Measurements from ENCODE around the gene PLA2G3. TPM values are rescaled to one million over a fixed set of nuclear protein-coding genes. Genes with fewer than 3 reads are reported as not detected.

Gene PLA2G3
- polyA plus RNA-seq, 4 donors = 0.01 to 4.2 TPM; not detected in 2

DNA sequence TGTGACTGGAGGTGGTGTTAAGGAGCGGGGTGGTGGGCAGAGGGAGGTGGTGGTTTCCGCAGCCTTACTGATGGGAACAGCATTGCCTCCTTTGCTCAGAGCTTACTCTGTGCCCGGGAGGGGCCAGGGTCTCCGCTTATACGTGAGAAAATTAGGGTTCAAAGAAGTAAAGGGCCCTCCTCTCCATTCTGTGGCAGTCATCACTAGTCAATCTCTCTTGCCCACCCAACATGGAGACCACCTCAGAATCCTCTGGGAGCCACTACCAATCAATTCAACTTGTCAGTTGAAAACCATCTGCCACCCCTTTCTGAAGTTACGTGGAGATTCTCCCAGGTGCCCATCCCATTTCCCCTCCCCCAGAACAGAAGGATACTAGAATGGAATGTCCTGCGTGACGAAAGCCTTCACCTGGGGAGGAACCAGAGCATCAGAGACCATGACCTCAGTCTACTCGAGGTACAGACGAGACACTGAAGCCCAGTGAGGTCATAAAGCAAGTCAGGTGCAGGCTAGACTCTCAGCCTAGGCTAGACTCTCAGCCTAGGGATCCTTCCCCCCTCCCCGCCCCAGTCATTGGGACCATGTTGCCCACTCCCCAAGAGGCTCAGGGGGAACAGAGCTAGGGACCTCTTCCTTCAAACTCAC is 34.9 kb downstream of the PLA2G3 start:
- DNase-seq = no peak
- H3K4me1 ChIP-seq (ENCODE audit: control insufficient read depth in 3 of 3, insufficient read depth in 2 of 3, low read depth in 1 of 3, low read length in 2 of 3) = peaks cover 0 to 21% (median 0%) of the 10 kb centered on the region in 3 donors
- 70 to 80% (median 72%) methylated on average over 11 of the region's 11 CpGs for WGBS, 3 donors

DNA sequence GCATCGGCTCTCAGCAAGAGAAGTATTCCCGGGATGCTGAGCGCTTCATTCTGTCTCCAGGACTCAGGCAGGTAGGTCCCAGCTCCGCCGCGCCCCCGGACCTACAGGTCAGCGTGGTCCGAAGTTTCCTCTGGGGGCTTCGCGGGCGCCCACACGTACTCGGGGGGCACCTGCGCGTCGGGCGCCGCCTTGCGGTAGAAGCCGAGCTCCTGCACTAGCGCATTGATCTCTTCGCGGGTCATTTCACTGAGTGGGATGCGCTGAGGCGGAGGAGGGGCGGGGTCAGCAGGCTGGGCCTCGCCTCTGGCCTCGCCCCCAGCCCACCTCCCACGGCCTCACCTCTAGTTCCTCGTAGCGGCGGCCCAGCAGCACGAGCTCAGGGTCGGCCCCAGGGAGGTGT is 35.4 kb downstream of the PLA2G3 start:
- Histone ChIP-seq H3K4me1 (ENCODE audit: control insufficient read depth in 3 of 3, insufficient read depth in 2 of 3, low read depth in 1 of 3, low read length in 2 of 3) (peaks cover 0 to 21% (median 0%) of the 10 kb centered on the region in 3 donors), H3K27ac (ENCODE audit: low read depth in 1 of 3, low read length in 2 of 3) (peak overlapping the region in 1 of 3 donors; percentile 95), H3K9me3 (ENCODE audit: control insufficient read depth in 2 of 2, insufficient read depth in 1 of 2, low read depth in 1 of 2, low read length in 1 of 2) (no peaks in the 10 kb centered on the region), H3K36me3 (ENCODE audit: control insufficient read depth in 3 of 3, insufficient read depth in 2 of 3, low read depth in 1 of 3, low read length in 3 of 3) (peaks cover 1 to 60% (median 11%) of the 10 kb centered on the region in 3 donors), H3K27me3 (ENCODE audit: control insufficient read depth in 3 of 3, insufficient read depth in 3 of 3, low read length in 3 of 3) (no peaks in the 10 kb centered on the region), H3K4me3 (ENCODE audit: low read depth in 1 of 3, low read length in 3 of 3) (no peak overlapping the region)
- 48 to 79% (median 61%) methylated on average over 32 to 35 of the region's 35 CpGs for WGBS, 3 donors
- FAIRE-seq (no peak), DNase-seq (peak in 1 of 2 donors; percentile 57)

More for the DNA sequence above, 34.9 kb downstream of the PLA2G3 start:
- Histone ChIP-seq H3K27ac (ENCODE audit: low read depth in 1 of 3, low read length in 2 of 3) (peak overlapping the region in 2 of 3 donors; percentile 86 to 95), H3K4me3 (ENCODE audit: low read depth in 1 of 3, low read length in 3 of 3) (no peak overlapping the region), H3K9me3 (ENCODE audit: control insufficient read depth in 2 of 2, insufficient read depth in 1 of 2, low read depth in 1 of 2, low read length in 1 of 2) (no peaks in the 10 kb centered on the region), H3K36me3 (ENCODE audit: control insufficient read depth in 3 of 3, insufficient read depth in 2 of 3, low read depth in 1 of 3, low read length in 3 of 3) (peaks cover 0 to 54% (median 8%) of the 10 kb centered on the region in 3 donors), H3K27me3 (ENCODE audit: control insufficient read depth in 3 of 3, insufficient read depth in 3 of 3, low read length in 3 of 3) (no peaks in the 10 kb centered on the region)
- FAIRE-seq = no peak

DNA sequence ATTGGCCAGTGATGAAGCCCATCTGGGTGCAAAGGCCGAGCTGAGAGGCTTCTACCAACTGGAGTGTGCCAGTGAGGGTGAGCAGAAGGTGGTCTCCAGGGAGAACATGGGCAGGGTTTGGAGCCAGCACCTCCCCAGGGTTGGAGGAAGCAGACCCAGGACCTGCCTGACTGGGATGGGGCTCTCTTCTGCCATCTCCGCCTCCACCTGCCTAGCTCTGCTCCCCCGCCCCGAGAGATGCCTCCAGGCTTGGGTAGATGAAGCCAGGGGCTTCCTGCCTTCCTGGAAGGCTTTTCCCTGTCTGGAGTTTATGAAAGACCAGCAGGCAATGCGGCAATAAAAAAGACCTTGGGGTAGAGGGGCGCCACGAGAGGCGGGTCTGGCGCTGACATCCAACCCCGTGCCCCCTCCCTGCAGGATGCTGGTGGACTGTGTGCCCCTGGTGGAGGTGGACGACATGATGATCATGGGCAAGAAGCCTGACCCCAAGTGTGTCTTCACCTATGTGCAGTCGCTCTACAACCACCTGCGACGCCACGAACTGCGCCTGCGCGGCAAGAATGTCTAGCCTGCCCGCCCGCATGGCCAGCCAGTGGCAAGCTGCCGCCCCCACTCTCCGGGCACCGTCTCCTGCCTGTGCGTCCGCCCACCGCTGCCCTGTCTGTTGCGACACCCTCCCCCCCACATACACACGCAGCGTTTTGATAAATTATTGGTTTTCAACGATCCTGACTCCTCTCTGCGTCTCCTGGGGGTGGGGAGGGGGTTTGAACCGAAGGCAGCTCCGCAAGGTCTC is 36.2 kb downstream of the PLA2G3 start:
- FAIRE-seq (no peak), DNase-seq (no peak)
- Histone ChIP-seq H3K36me3 (ENCODE audit: control insufficient read depth in 3 of 3, insufficient read depth in 2 of 3, low read depth in 1 of 3, low read length in 3 of 3) (peaks cover 2 to 67% (median 16%) of the 10 kb centered on the region in 3 donors), H3K27me3 (ENCODE audit: control insufficient read depth in 3 of 3, insufficient read depth in 3 of 3, low read length in 3 of 3) (no peaks in the 10 kb centered on the region), H3K9me3 (ENCODE audit: control insufficient read depth in 2 of 2, insufficient read depth in 1 of 2, low read depth in 1 of 2, low read length in 1 of 2) (no peaks in the 10 kb centered on the region), H3K4me3 (ENCODE audit: low read depth in 1 of 3, low read length in 3 of 3) (no peak overlapping the region), H3K27ac (ENCODE audit: low read depth in 1 of 3, low read length in 2 of 3) (peak overlapping the region in 2 of 3 donors; percentile 65 to 69), H3K4me1 (ENCODE audit: control insufficient read depth in 3 of 3, insufficient read depth in 2 of 3, low read depth in 1 of 3, low read length in 2 of 3) (peaks cover 0 to 21% (median 0%) of the 10 kb centered on the region in 3 donors)
- WGBS, 3 donors = 77 to 83% (median 82%) methylated on average over 33 of the region's 33 CpGs

DNA sequence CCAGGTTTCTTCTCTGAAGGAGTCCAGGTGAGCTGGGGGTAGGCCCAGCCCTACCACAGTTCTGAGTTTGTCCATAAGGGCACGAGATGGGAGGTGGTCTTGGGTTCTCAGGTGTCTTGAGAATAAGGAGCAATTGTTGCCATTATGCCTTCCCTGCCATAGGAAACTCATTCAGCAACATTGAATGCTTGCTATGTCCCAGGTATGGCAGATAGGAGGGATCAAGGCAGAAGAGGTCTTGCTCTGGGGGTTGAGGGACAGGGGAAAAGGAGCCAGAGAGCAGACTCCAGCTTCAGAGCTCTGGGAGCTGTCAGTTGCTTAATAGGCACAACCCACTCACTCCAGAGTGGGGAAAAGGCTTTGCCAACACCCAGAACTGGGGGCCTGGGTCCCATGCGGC is 37.2 kb downstream of the PLA2G3 start:
- H3K9me3 ChIP-seq (ENCODE audit: control insufficient read depth in 2 of 2, insufficient read depth in 1 of 2, low read depth in 1 of 2, low read length in 1 of 2) = no peaks in the 10 kb centered on the region
- H3K36me3 ChIP-seq (ENCODE audit: control insufficient read depth in 3 of 3, insufficient read depth in 2 of 3, low read depth in 1 of 3, low read length in 3 of 3) = peaks cover 2 to 77% (median 18%) of the 10 kb centered on the region in 3 donors
- no peaks in the 10 kb centered on the region for H3K27me3 ChIP-seq (ENCODE audit: control insufficient read depth in 3 of 3, insufficient read depth in 3 of 3, low read length in 3 of 3)
- H3K4me1 ChIP-seq (ENCODE audit: control insufficient read depth in 3 of 3, insufficient read depth in 2 of 3, low read depth in 1 of 3, low read length in 2 of 3) = peaks cover 0 to 25% (median 0%) of the 10 kb centered on the region in 3 donors
- 77 to 83% (median 80%) methylated on average over 2 of the region's 2 CpGs for WGBS, 3 donors
- FAIRE-seq (no peak), DNase-seq (no peak)
- H3K27ac ChIP-seq (ENCODE audit: low read depth in 1 of 3, low read length in 2 of 3) = peak overlapping the region in 2 of 3 donors; percentile 65 to 69
- H3K4me3 ChIP-seq (ENCODE audit: low read depth in 1 of 3, low read length in 3 of 3) = no peak overlapping the region

DNA sequence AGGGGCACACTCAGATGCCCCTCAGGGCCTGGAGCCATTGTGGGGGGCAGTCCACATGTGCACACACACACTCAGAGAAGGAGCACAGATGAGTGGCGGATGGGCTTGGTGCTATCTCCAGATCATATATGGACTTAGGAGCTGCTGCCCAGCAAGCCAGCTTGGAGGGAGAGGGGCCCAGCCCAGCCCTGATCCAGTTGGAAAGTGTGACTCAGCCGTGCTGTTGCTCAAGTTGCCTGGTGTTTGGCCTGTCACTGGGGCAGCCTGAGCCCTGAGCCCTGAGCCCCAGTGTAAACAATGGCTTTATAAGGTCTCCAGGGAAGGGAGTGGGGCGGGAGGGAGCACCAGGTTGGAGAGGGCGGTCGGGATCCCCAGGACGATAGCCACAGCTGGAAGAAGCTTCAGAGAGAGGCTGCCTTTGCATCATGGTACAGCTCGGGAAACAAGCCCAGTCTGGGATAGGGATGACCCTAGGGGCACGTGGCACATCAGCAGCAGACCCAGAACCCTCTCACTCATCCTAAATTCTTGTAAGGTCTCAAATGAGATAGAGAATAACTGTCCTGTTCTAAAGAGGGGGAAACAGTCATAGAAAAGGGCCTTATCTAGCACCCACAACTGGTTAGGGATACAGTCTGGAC is 37.7 kb downstream of the PLA2G3 start:
- Histone ChIP-seq H3K36me3 (ENCODE audit: control insufficient read depth in 3 of 3, insufficient read depth in 2 of 3, low read depth in 1 of 3, low read length in 3 of 3) (peaks cover 2 to 83% (median 18%) of the 10 kb centered on the region in 3 donors), H3K9me3 (ENCODE audit: control insufficient read depth in 2 of 2, insufficient read depth in 1 of 2, low read depth in 1 of 2, low read length in 1 of 2) (no peaks in the 10 kb centered on the region), H3K4me3 (ENCODE audit: low read depth in 1 of 3, low read length in 3 of 3) (no peak overlapping the region), H3K4me1 (ENCODE audit: control insufficient read depth in 3 of 3, insufficient read depth in 2 of 3, low read depth in 1 of 3, low read length in 2 of 3) (peaks cover 0 to 24% (median 0%) of the 10 kb centered on the region in 3 donors), H3K27ac (ENCODE audit: low read depth in 1 of 3, low read length in 2 of 3) (peak overlapping the region in 2 of 3 donors; percentile 65 to 69), H3K27me3 (ENCODE audit: control insufficient read depth in 3 of 3, insufficient read depth in 3 of 3, low read length in 3 of 3) (no peaks in the 10 kb centered on the region)
- FAIRE-seq (no peak), DNase-seq (peak in 1 of 2 donors; percentile 80)
- 59 to 82% (median 75%) methylated on average over 8 of the region's 8 CpGs for whole genome bisulfite sequencing, 3 donors

DNA sequence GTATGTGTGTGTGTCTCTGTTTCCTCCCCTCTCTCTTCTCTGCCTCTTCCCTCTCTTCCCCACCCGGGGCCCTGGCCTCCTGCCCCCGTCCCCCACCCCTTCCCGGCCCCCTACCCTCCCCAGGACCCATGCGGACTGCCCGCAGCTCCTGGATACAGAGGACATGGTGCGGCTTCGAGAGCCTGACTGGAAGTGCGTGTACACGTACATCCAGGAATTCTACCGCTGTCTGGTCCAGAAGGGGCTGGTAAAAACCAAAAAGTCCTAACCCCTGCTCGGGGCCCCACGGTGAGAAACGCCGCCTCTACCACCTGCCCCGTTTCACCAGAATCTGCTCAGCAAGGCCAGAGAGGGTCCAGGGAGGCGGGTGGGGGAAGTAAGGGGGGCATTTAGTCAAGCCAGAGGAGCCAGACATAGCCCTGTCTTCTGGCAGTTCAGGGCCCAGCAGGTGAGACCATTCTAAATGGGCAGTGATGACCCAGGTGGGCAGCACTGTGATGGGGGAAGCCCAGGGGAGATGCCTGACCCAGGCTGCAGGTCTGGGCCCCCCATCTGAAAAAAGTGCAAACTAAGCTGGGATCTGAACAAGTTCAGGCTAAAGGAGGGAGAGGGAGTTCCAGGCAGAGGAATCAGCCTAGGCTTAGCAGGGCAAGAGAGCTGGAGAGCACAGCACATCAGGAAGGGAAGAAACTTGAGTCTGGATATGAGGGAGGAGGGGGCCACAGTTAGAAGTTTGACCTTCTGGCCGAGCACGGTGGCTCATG is 39.4 kb downstream of the PLA2G3 start:
- Histone ChIP-seq H3K27me3 (ENCODE audit: control insufficient read depth in 3 of 3, insufficient read depth in 3 of 3, low read length in 3 of 3) (no peaks in the 10 kb centered on the region), H3K4me3 (ENCODE audit: low read depth in 1 of 3, low read length in 3 of 3) (no peak overlapping the region), H3K27ac (ENCODE audit: low read depth in 1 of 3, low read length in 2 of 3) (peak overlapping the region in 1 of 3 donors; percentile 11), H3K36me3 (ENCODE audit: control insufficient read depth in 3 of 3, insufficient read depth in 2 of 3, low read depth in 1 of 3, low read length in 3 of 3) (peaks cover 2 to 96% (median 19%) of the 10 kb centered on the region in 3 donors), H3K9me3 (ENCODE audit: control insufficient read depth in 2 of 2, insufficient read depth in 1 of 2, low read depth in 1 of 2, low read length in 1 of 2) (no peaks in the 10 kb centered on the region), H3K4me1 (ENCODE audit: control insufficient read depth in 3 of 3, insufficient read depth in 2 of 3, low read depth in 1 of 3, low read length in 2 of 3) (peaks cover 0 to 20% (median 0%) of the 10 kb centered on the region in 3 donors)
- WGBS, 3 donors = 96% methylated on average over 18 of the region's 18 CpGs
- FAIRE-seq (no peak), DNase-seq (no peak)

DNA sequence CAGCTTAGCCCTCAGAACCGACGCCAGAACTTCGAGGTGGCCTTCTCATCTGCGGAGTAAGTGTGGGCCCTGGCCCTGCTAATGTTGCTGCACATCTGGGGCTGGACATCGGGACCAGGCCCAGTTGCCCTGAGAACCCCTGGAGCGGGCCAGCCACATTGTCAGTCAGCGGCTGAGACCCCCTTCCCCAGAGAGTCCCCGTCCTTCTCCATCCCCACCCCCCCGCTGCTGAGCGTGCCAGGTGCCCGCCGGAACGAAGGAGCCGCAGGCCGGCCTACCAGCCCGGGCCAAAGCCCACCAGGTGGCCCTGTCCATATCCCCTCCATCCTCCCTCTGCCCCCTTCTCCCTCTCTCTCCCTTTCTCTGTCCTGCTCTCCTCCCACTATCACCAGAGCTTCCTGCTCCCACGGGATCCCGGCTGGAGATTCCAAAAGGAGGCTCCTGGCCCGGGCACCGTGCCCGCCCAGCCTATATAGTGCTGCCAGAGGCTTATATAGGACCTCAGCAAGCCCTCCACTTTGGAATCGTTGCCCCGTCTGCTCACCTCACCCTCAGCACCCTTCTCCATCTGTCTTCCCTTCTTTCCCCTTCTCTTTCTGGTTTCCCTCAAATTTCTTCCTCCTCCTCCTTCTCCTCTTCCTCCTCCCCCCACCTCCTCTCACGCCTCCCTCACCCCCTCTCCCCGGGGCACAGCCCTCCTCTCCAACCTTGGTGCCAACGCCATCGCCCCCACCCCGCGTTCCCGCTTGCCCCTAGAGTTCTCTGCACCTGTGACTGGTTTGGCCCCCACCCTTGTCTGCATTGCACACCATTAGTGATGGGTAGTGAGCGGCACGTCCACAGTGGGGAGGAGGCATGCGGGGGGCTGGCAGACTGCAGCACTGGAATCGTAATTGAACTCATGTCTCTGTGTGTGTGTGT is 40.2 kb downstream of the PLA2G3 start:
- FAIRE-seq = no peak
- Histone ChIP-seq H3K27me3 (ENCODE audit: control insufficient read depth in 3 of 3, insufficient read depth in 3 of 3, low read length in 3 of 3) (no peaks in the 10 kb centered on the region), H3K27ac (ENCODE audit: low read depth in 1 of 3, low read length in 2 of 3) (peak overlapping the region in 1 of 3 donors; percentile 32), H3K4me1 (ENCODE audit: control insufficient read depth in 3 of 3, insufficient read depth in 2 of 3, low read depth in 1 of 3, low read length in 2 of 3) (peaks cover 0 to 20% (median 0%) of the 10 kb centered on the region in 3 donors), H3K4me3 (ENCODE audit: low read depth in 1 of 3, low read length in 3 of 3) (no peak overlapping the region), H3K9me3 (ENCODE audit: control insufficient read depth in 2 of 2, insufficient read depth in 1 of 2, low read depth in 1 of 2, low read length in 1 of 2) (no peaks in the 10 kb centered on the region), H3K36me3 (ENCODE audit: control insufficient read depth in 3 of 3, insufficient read depth in 2 of 3, low read depth in 1 of 3, low read length in 3 of 3) (peaks cover 2 to 96% (median 23%) of the 10 kb centered on the region in 3 donors)
- 93 to 94% (median 94%) methylated on average over 25 to 34 of the region's 34 CpGs for WGBS, 3 donors
- no peak for DNase-seq

All from small intestine (tissue), 7 donors.